ENCODE data around the gene RPL14.
A peak's percentile ranks its signal among the peaks of the same experiment; 100 is the strongest.
"Not testable (repeated sequence)": the region's sequence is repeated elsewhere in the genome, so short reads cannot be mapped to it uniquely, and the experiment has no call there.

RPL14 gene

GRCh38 chr3:40461161-40461560 lies 4.0 kb downstream of the RPL14 start:
- no peak for TF ChIP-seq Cebpa-rat (IDR thresholded peaks at IDR 0.05)
- Histone ChIP-seq H3K4me2 (no peak overlapping the region), H3K4me1 (peaks cover 53% of the 10 kb centered on the region), H3K4me3 (no peak overlapping the region), H4K20me1 (peaks cover 90% of the 10 kb centered on the region), H3K9ac (no peak overlapping the region), H3K27me3 (no peaks in the 10 kb centered on the region), H3K9me3 (no peaks in the 10 kb centered on the region), H3K27ac (no peak overlapping the region), H3K36me3 (peaks cover 83% of the 10 kb centered on the region)

- not testable (repeated sequence) for H3K9ac ChIP-seq, H3K9me3 ChIP-seq, H3K4me2 ChIP-seq, H3K4me3 ChIP-seq, H3K27ac ChIP-seq, H3K27me3 ChIP-seq
- H4K20me1 ChIP-seq: peaks cover 100% of the 10 kb centered on the region
- H3K4me1 ChIP-seq: peaks cover 48% of the 10 kb centered on the region
- H3K36me3 ChIP-seq: peaks cover 94% of the 10 kb centered on the region
Observed at GRCh38 chr3:40462838-40463237, 5.7 kb downstream of the RPL14 start.

GRCh38 chr3:40463579-40463978 lies 6.4 kb downstream of the RPL14 start:
- TF ChIP-seq Cebpa-rat (IDR thresholded peaks at IDR 0.05): no peak
- Histone ChIP-seq H3K4me2 (no peak overlapping the region; the same call in 1 of the 2 replicates), H3K4me3 (no peak overlapping the region), H3K27ac (no peak overlapping the region), H3K27me3 (no peaks in the 10 kb centered on the region), H3K4me1 (peaks cover 42% of the 10 kb centered on the region), H3K9me3 (no peaks in the 10 kb centered on the region), H4K20me1 (peaks cover 92% of the 10 kb centered on the region), H3K36me3 (peaks cover 90% of the 10 kb centered on the region), H3K9ac (no peak overlapping the region)

GRCh38 chr3:40464339-40465110 lies 7.4 kb downstream of the RPL14 start:
- no peak overlapping the region for H3K9ac ChIP-seq
- no peaks in the 10 kb centered on the region for H3K9me3 ChIP-seq
- H3K4me1 ChIP-seq: peaks cover 33% of the 10 kb centered on the region
- H4K20me1 ChIP-seq: peaks cover 83% of the 10 kb centered on the region
- peaks cover 81% of the 10 kb centered on the region for H3K36me3 ChIP-seq
- no peak overlapping the region for H3K4me3 ChIP-seq
- H3K27me3 ChIP-seq: no peaks in the 10 kb centered on the region
- TF ChIP-seq Cebpa-rat (IDR thresholded peaks at IDR 0.05): no peak
- no peak overlapping the region for H3K27ac ChIP-seq
- H3K4me2 ChIP-seq: peak overlapping the region; percentile 3; the same call in 1 of the 2 replicates

GRCh38 chr3:40465111-40465407 lies 7.9 kb downstream of the RPL14 start:
- no peak overlapping the region for H3K4me3 ChIP-seq
- no peak overlapping the region for H3K4me2 ChIP-seq
- H3K9ac ChIP-seq: no peak overlapping the region
- H3K9me3 ChIP-seq: no peaks in the 10 kb centered on the region
- H3K36me3 ChIP-seq: peaks cover 75% of the 10 kb centered on the region
- no peaks in the 10 kb centered on the region for H3K27me3 ChIP-seq
- H3K4me1 ChIP-seq: peaks cover 28% of the 10 kb centered on the region
- H3K27ac ChIP-seq: no peak overlapping the region
- H4K20me1 ChIP-seq: peaks cover 77% of the 10 kb centered on the region
- no peak for TF ChIP-seq Cebpa-rat (IDR thresholded peaks at IDR 0.05)

GRCh38 chr3:40465456-40465855 lies 8.3 kb downstream of the RPL14 start:
- Histone ChIP-seq H3K4me2 (no peak overlapping the region), H3K36me3 (peaks cover 71% of the 10 kb centered on the region), H3K4me1 (peaks cover 24% of the 10 kb centered on the region), H3K4me3 (no peak overlapping the region), H4K20me1 (peaks cover 73% of the 10 kb centered on the region), H3K9ac (no peak overlapping the region), H3K9me3 (no peaks in the 10 kb centered on the region), H3K27me3 (no peaks in the 10 kb centered on the region), H3K27ac (no peak overlapping the region)
- TF ChIP-seq Cebpa-rat (IDR thresholded peaks at IDR 0.05): no peak

GRCh38 chr3:40468018-40468417 lies 10.9 kb downstream of the RPL14 start:
- Histone ChIP-seq H3K9me3 (no peaks in the 10 kb centered on the region), H3K27me3 (no peaks in the 10 kb centered on the region), H3K9ac (no peak overlapping the region), H4K20me1 (peaks cover 48% of the 10 kb centered on the region), H3K36me3 (peaks cover 46% of the 10 kb centered on the region), H3K4me2 (no peak overlapping the region), H3K4me3 (no peak overlapping the region), H3K4me1 (peaks cover 16% of the 10 kb centered on the region), H3K27ac (no peak overlapping the region)
- no peak for TF ChIP-seq Cebpa-rat (IDR thresholded peaks at IDR 0.05)

- H3K27ac ChIP-seq: no peak overlapping the region
- no peak overlapping the region for H3K9ac ChIP-seq
- peaks cover 19% of the 10 kb centered on the region for H3K36me3 ChIP-seq
- no peak overlapping the region for H3K4me3 ChIP-seq
- peaks cover 21% of the 10 kb centered on the region; the same call in 1 of the 2 replicates for H4K20me1 ChIP-seq
- H3K27me3 ChIP-seq: no peaks in the 10 kb centered on the region
- H3K9me3 ChIP-seq: no peaks in the 10 kb centered on the region
- H3K4me1 ChIP-seq: no peaks in the 10 kb centered on the region
- no peak overlapping the region for H3K4me2 ChIP-seq
- TF ChIP-seq Cebpa-rat (IDR thresholded peaks at IDR 0.05): no peak
Observed at GRCh38 chr3:40470701-40471100, 13.6 kb downstream of the RPL14 start.

GRCh38 chr3:40476478-40477470 lies 19.6 kb downstream of the RPL14 start, which contains the start of gene ZNF619:
Gene ZNF619 (plus strand): TSS chr3:40477122. CDS start chr3:40477980, 858 bp downstream.
- H4K20me1 ChIP-seq: no peaks in the 10 kb centered on the region
- H3K4me2 ChIP-seq: peak within 1 kb of the TSS; percentile 79
- H3K4me1 ChIP-seq: peaks cover 18% of the 10 kb centered on the region
- peak within 1 kb of the TSS; percentile 88 for H3K9ac ChIP-seq
- no peak for TF ChIP-seq Cebpa-rat (IDR thresholded peaks at IDR 0.05)
- H3K9me3 ChIP-seq: no peaks in the 10 kb centered on the region
- H3K27ac ChIP-seq: peak within 1 kb of the TSS; percentile 85
- H3K4me3 ChIP-seq: peak within 1 kb of the TSS; percentile 78
- no peaks in the 10 kb centered on the region for H3K27me3 ChIP-seq
- peaks cover 31% of the 10 kb centered on the region for H3K36me3 ChIP-seq

- H3K4me2 ChIP-seq: peak overlapping the region; percentile 79
- peak overlapping the region; percentile 78 for H3K4me3 ChIP-seq
- peaks cover 19% of the 10 kb centered on the region for H3K4me1 ChIP-seq
- H3K27me3 ChIP-seq: no peaks in the 10 kb centered on the region
- peak overlapping the region; percentile 85 for H3K27ac ChIP-seq
- peaks cover 40% of the 10 kb centered on the region for H3K36me3 ChIP-seq
- no peaks in the 10 kb centered on the region for H4K20me1 ChIP-seq
- peak overlapping the region; percentile 88 for H3K9ac ChIP-seq
- TF ChIP-seq Cebpa-rat (IDR thresholded peaks at IDR 0.05): no peak
- H3K9me3 ChIP-seq: no peaks in the 10 kb centered on the region
Observed at GRCh38 chr3:40477666-40478065, 20.5 kb downstream of the RPL14 start.
